Ovary (tissue), 9 donors: Measurements from ENCODE around the gene VPS51. TPM values are rescaled to one million over a fixed set of nuclear protein-coding genes. Genes with fewer than 3 reads are reported as not detected.

ENCODE experiments used
- DNase-seq, 5 donors: peaks; one replicate each; pipeline ENCODE4 v3.0.0-alpha.2; 2019 to 2020
- H3K27ac ChIP-seq, 2 donors: fragments of 200-600 bp; one replicate each; pipeline versions ENCODE4 v1.5.1 to v1.8.0; 2019 to 2022
- H3K27me3 ChIP-seq: fragments of 200-600 bp; one replicate; pipeline ENCODE4 v1.8.0; 2022
- H3K36me3 ChIP-seq: fragments of 200-600 bp; sonication (generic); one replicate; pipeline ENCODE4 v1.5.1; 2019
- H3K4me1 ChIP-seq: one replicate; pipeline ENCODE4 v1.8.1; 2013; ENCODE audit warnings: mild to moderate bottlenecking, moderate library complexity; ENCODE audit not compliant: insufficient read depth
- H3K4me3 ChIP-seq: fragments of 200-600 bp; sonication (generic); one replicate; pipeline ENCODE4 v1.5.1; 2017
- H3K9me3 ChIP-seq, 2 donors: fragments of 200-600 bp in 1 of 2; sonication (generic) in 1 of 2; one replicate each; pipeline versions ENCODE4 v1.5.1 to v1.8.1; 2013 to 2019; ENCODE audit warnings: mild to moderate bottlenecking in 1 of 2, moderate library complexity in 1 of 2
- EP300 ChIP-seq: sonication (generic); formaldehyde crosslinking; IDR thresholded peaks from one replicate; pipeline ENCODE4 v1.6.1; 2017; ENCODE audit warnings: antibody characterized with exemption
- POLR2A ChIP-seq: fragments of 450-650 bp; IDR thresholded peaks from one replicate; pipeline ENCODE4 v1.6.1; 2017; ENCODE audit warnings: antibody characterized with exemption, mild to moderate bottlenecking, moderate library complexity
- WGBS, 3 donors: extraction: QIAGEN DNeasy Blood & Tissue Kit in 1 of 3; methylation state at CpG; one replicate each; pipeline versions ENCODE4 v1.1.5 to v1.1.7; 2013 to 2017; 5-methylcytosine and 5-hydroxymethylcytosine counted together
- intact Hi-C, 4 donors: fragments of 100-400 bp; cut with DNase I; formaldehyde crosslinking; loops; one replicate each; pipeline versions ENCODE4 v1.11.0 to v1.15.1; 2022 to 2023
- polyA plus RNA-seq, 2 donors: library from polyadenylated mRNA; stranded (reverse); fragments of 200-250 nt in 1 of 2; fragments of 350-450 nt in 1 of 2; fragmentation: Illumina TruSeq in 1 of 2; extraction: RNeasy Lipid Tissue Mini Kit (QIAGEN cat#74804) in 1 of 2; gene quantifications; one replicate each; pipeline ENCODE4 v1.2.3, GENCODE V29; 2013 to 2014
- total RNA-seq, 7 donors: library from RNA; depleted of rRNA in 2 of 7; stranded (reverse); fragments of >200 nt in 2 of 7; fragmentation: NEBNext Ultra II Directional in 3 of 7; extraction: Animal tissue kit (Norgen Biotek cat#: 25700) in 3 of 7; gene quantifications; one replicate each; pipeline versions ENCODE4 v1.1.0 to v1.2.4, GENCODE V29; 2016 to 2023
- TF ChIP-seq, protein P1 (sequence below), 3 donors: fragments of 450-650 bp in 2 of 3; fragments of 200-600 bp in 1 of 3; IDR thresholded peaks; one replicate each; pipeline versions ENCODE4 v1.5.1 to v1.8.0; 2016 to 2022; ENCODE audit warnings: antibody characterized with exemption in 3 of 3, mild to moderate bottlenecking in 1 of 3
- donor health status: DM: no; HTN: no; CAD: no; lungs with moderate emphysema.
- donor health status: DM: no; HTN: no; CAD: no.
- donor health status: Bipolar disorder and iron deficiency.
- donor health status: DM: yes; HTN: yes; CAD: no.
- donor health status: DM: no; HTN: no; CAD: no.
- donor health status: DM: yes; HTN: yes; CAD: no.

The VPS51 gene
- total and polyA plus RNA-seq, 9 donors: 51.1 to 543 (median 221) TPM

DNA sequence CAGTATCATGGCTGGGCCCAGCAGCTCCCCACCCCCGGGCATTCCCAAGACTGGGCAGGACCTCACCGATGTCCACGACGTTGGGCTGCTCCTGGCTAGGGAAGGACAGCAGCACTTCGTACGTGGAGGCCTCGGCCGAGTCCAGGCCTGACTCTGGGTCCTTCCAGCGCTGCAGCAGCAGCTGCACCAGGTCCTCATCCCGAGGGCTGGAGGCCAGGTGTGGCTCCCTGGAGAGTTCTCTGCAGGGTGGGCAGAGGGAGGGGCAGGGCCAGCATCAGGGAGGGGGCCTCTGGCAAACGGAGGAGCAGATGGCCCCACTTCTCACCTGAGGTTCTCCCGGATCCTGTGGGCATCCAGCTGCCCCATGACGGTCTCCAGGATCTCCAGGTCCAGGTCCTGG is 38.0 kb upstream of the VPS51 start:
- WGBS, 3 donors: 60 to 66% (median 61%) methylated on average over 12 to 13 of the region's 13 CpGs
- H3K4me1 ChIP-seq: no peaks in the 10 kb centered on the region
- no peaks in the 10 kb centered on the region for H3K9me3 ChIP-seq
- DNase-seq: no peak
- H3K27me3 ChIP-seq: no peaks in the 10 kb centered on the region
- no peaks in the 10 kb centered on the region for H3K36me3 ChIP-seq
- H3K27ac ChIP-seq: no peak overlapping the region
- TF ChIP-seq POLR2A (no peak), EP300 (no peak)
- TF ChIP-seq, protein P1, sequence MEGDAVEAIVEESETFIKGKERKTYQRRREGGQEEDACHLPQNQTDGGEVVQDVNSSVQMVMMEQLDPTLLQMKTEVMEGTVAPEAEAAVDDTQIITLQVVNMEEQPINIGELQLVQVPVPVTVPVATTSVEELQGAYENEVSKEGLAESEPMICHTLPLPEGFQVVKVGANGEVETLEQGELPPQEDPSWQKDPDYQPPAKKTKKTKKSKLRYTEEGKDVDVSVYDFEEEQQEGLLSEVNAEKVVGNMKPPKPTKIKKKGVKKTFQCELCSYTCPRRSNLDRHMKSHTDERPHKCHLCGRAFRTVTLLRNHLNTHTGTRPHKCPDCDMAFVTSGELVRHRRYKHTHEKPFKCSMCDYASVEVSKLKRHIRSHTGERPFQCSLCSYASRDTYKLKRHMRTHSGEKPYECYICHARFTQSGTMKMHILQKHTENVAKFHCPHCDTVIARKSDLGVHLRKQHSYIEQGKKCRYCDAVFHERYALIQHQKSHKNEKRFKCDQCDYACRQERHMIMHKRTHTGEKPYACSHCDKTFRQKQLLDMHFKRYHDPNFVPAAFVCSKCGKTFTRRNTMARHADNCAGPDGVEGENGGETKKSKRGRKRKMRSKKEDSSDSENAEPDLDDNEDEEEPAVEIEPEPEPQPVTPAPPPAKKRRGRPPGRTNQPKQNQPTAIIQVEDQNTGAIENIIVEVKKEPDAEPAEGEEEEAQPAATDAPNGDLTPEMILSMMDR (IDR thresholded peaks at IDR 0.05): no peak
- H3K4me3 ChIP-seq: no peak overlapping the region
- intact Hi-C loops: no loop called here

DNA sequence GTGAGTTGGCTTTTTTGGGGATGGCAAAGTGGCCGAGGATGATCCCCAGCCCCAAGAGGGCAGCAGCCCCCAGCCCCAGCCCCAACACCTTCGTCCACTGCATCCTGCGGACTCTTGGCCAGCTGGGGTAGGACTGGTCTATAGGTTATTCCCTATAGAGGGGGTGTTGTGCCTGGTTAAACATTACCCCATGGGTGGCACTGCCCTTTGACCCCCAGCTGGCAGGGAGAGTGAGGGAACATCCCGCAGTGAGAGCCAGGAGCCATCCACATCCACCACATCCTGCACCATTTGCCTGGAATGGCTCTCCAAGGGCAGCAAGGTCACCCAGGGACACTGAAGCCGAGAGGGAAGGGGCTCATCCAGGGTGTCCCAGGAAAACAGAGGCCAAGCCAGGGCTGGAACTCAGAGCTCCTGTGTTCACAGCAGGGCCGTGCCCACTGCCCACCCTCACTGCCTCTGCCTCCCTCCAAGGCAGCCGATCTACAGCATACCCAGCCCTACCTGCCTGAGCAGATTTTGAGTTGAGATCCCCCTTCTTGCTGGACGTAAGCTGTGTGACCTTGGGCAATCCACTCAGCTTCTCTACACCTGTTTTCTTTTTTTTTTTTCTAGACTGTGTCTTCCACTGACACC is 37.5 kb upstream of the VPS51 start, which contains the start of gene NAALADL1:
Gene NAALADL1, minus strand, starts transcription at position 135 of the 636 bp plus-strand sequence. Its CDS starts 32 bp downstream, at position 103.
- TF ChIP-seq POLR2A (no peak), EP300 (no peak)
- TF ChIP-seq, protein P1 (IDR thresholded peaks at IDR 0.05): no peak
- intact Hi-C loops: no loop called here
- WGBS, 3 donors: 68 to 81% (median 69%) methylated on average over 8 of the region's 8 CpGs
- no peak for DNase-seq
- no peaks in the 10 kb centered on the region for H3K4me1 ChIP-seq
- no peaks in the 10 kb centered on the region for H3K27me3 ChIP-seq
- no peaks in the 10 kb centered on the region for H3K36me3 ChIP-seq
- no peak within 1 kb of the TSS for H3K4me3 ChIP-seq
- H3K9me3 ChIP-seq: no peaks in the 10 kb centered on the region
- no peak within 1 kb of the TSS for H3K27ac ChIP-seq

DNA sequence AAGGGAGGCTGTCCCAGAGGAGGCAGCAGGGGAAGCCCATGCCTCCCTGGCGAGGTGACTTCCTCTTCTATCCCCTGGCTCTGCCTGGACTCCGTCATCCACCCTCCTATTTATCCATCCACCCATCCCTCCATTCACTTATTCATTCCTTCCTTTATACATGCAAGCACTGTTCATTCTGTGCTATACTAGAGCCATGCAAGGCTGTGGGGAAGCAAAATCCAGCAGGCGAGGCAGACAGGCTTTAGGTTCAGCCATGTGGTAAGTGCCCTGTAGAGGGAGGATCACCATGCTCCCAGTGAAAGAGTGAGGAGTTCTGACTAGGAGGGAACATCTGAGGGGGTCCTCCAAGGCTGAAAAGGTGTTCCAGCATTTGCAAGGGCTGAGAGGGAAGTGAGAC is 36.5 kb upstream of the VPS51 start:
- 51 to 78% (median 52%) methylated on average over 3 of the region's 3 CpGs for WGBS, 3 donors
- Histone ChIP-seq H3K4me3 (no peak overlapping the region), H3K4me1 (no peaks in the 10 kb centered on the region), H3K9me3 (no peaks in the 10 kb centered on the region), H3K27me3 (no peaks in the 10 kb centered on the region), H3K36me3 (no peaks in the 10 kb centered on the region), H3K27ac (no peak overlapping the region)
- intact Hi-C loops: no loop called here
- TF ChIP-seq, protein P1 (IDR thresholded peaks at IDR 0.05): no peak
- TF ChIP-seq POLR2A (no peak), EP300 (no peak)
- no peak for DNase-seq

DNA sequence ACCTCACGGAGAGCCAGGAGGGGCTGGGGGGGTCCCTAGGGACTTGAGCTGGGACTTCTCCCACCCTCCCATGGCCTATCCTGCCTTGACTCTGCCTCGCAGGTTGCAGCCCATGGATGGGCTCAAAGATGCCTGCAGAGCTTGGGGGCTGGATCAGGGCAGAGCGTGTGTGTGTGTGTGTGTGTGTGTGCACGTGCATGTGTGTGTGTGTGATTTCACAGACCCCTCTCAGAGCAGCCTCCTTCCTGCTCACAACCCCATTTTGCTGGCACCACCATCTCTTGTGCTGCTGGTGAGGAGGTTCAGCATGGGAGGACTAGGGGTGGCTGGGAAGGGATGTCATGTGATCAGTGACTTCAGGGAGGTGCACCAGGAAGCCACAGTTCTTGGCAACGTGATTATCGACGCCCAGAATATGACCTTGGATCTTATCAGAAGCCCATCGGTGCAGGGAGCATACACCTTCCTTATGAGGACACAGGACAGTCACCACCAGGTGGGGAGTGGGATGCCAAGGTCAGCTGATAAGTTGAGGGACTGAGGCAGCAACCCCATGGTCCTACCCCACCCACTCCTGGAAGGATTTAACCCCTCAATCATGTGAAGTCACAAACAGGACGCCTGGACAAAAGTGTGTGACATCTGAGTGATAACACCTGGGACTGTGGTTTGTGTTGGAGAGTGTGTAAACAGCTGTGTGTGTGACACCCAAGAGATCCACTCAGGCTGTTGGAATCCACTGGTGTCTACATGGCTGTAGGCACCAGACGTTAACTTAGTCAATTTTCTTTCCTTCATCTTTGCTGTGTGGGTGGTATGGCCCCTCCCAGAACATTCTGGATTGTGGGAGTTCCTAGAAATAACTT is 35.8 kb upstream of the VPS51 start:
- DNase-seq: no peak
- intact Hi-C loops: no loop called here
- no peaks in the 10 kb centered on the region for H3K36me3 ChIP-seq
- no peak overlapping the region for H3K4me3 ChIP-seq
- H3K27me3 ChIP-seq: no peaks in the 10 kb centered on the region
- TF ChIP-seq, protein P1 (IDR thresholded peaks at IDR 0.05): no peak
- no peak for TF ChIP-seq EP300
- no peak for TF ChIP-seq POLR2A
- no peak overlapping the region for H3K27ac ChIP-seq
- 27 to 40% (median 30%) methylated on average over 10 of the region's 10 CpGs for WGBS, 3 donors
- H3K4me1 ChIP-seq: no peaks in the 10 kb centered on the region
- H3K9me3 ChIP-seq: no peaks in the 10 kb centered on the region
